ENCODE data around the gene TRIO.

TRIO gene

GRCh38 chr5:14229181-14229580 lies 86.0 kb downstream of the TRIO start:
- DNase-seq, result no peak

DNA sequence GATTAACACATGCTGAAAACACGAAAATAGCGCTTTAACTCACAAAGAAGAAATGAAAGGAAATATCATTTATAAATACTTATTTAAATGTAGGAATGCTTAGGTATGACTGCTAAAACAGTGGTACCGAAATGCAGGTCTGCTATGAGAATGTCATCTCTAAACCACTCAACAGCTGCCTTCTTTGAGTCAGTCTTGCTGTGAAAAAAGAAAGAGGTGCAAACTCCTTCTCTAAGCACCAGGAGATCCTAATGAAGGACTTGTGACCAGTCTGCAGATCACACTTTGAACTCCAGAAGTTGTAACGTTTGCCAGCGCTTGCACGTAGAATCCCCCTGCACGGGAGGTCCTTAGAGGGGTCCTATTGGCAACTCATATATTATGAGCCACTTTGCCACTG lies 86.6 kb downstream of the TRIO start:
- no peak for DNase-seq

- DNase-seq, result no peak
Observed at GRCh38 chr5:14231156-14231555, 88.0 kb downstream of the TRIO start.

GRCh38 chr5:14231890-14232289 lies 88.7 kb downstream of the TRIO start:
- no peak for DNase-seq

DNA sequence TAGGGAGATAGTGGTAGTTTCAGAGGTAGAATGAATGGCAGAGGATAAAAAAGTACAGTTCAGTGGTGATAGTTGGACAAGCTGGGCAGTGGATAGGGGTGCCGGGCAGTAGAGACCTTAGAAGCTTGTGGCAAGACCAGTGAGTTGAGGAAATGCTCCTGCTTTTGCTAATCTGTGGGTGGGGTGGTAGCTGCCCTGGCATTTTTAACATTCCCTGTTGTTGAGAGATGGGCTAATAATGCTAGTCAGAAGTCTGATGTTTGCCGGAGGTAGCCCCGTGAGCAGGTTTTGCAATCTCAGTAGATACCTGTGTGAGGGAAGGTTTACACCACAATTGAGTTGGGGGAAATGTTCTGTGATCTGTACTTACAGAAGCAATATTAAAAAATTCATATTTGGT lies 91.1 kb downstream of the TRIO start:
- no peak for DNase-seq

GRCh38 chr5:14235872-14236271 lies 92.7 kb downstream of the TRIO start:
- no peak for DNase-seq

GRCh38 chr5:14236757-14237156 lies 93.6 kb downstream of the TRIO start:
- no peak for DNase-seq

DNA sequence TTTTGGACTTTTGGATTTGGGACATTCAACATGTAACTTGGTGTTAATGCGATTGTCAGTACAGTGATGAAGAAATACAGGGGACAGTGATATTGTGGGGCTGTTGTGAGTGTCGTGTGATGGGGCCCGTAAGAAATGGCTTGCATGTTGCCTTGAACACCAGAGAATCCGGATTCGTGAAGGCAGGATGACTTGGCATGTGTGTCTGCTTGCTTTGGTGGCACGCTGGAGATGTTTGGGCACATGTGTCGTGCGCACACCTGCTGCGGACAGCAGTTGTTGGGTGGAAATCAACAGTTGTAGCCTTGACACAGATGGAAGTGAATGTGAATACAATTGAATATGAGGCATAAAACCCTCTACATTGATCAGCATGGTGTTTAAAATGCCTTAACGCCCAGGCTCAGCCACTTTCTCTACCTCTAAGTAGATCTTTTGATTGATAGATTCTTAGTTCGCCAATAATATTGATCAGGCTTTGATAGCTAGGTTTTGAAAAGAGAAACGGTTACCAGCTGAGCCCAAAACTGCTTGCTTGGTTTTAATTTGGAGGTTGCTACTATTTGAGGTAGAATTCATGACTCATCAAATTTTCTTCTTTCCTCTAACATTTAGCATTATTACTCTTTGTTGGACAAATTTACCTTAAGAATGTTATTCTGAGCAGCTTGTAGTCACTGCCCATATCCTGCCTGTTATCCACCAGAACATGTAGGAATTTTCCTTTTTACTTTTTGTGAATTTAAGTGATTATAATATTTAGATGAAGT lies 94.4 kb downstream of the TRIO start:
- DNase-seq, result no peak

GRCh38 chr5:14238272-14238671 lies 95.1 kb downstream of the TRIO start:
- no peak for DNase-seq

DNA sequence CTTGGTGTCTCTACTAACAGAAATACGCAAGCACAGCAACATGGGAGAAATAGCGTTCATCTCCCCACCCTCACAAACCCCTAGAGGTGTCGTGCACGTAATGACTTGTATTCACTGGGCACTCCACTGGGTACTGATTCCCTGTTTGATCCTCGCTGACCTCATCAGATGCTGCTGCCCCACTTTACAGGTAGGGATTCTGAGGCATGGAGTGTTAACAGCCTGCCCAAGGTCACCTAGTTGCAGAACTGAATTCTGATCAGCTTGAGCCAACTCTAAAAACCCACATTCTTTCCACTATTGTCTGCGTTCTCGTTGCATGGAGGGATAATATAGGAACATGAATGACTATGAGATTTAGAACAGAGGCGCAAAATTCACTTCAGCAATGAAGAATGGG lies 96.3 kb downstream of the TRIO start:
- DNase-seq, result no peak

- no peak for DNase-seq
Observed at GRCh38 chr5:14239951-14240350, 96.8 kb downstream of the TRIO start.

- no peak for DNase-seq
Observed at GRCh38 chr5:14240359-14240758, 97.2 kb downstream of the TRIO start.

DNA sequence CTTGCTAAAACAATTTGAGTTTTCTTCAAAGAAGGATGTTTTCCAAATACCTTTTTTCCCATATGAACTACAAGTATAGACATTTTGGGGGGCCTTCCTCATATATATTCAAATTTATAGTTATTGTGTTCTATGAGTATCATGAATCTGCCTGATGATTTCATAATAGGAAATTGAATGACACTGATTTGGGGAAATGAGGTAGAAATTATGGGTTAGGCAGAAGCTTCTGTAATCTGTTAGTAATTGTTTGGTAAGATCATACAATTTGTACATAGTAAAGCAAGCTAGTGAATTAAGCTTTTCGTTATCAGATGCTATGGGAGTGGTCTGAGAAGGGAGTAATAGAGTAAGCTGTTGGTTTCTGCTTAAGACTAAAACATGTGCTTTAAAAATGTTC lies 98.0 kb downstream of the TRIO start:
- no peak for DNase-seq

DNA sequence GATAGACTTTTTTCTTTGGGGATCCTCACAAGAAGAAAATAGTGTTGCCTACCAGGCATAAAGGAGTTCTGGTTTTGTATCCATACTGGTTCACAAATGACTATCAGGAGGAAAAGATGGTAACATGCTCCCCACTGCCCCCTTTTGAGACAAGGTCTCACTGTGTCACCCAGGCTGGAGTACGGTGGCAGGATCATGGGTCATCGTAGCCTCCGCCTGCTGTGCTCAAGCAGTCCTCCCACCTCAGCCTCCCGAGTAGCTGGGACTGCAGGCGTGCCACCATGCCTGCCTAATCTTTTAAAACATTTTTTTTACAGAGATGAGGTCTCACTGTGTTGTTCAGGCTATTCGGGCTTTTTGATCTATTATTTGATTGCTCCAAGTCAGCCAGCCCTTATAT lies 99.3 kb downstream of the TRIO start:
- DNase-seq, result no peak

DNA sequence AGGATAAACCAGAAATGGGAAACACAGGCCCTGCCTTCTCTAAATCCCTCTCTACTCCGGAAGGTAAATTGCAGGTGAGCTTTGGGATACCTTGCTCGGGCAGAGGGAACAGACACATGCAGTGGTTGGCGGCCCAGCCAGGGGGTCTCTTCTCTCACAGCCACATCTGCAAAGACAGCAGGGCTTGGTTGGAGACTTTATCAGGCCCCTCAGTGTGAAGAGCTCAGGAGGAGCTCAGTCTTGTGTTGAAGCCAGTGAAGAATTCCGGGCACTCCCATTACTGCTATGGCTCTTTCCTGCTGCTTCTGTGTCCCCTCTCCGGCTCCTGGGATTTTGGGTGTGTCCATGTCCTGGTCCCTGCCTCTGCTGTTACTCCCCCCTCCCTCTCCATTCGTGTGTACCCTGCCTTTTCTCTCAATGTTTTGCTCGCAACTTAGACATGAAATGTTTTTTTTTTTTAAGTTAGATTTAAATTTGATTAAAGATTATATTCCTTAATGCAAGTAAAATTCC lies 99.8 kb downstream of the TRIO start:
- DNase-seq, result no peak

DNA sequence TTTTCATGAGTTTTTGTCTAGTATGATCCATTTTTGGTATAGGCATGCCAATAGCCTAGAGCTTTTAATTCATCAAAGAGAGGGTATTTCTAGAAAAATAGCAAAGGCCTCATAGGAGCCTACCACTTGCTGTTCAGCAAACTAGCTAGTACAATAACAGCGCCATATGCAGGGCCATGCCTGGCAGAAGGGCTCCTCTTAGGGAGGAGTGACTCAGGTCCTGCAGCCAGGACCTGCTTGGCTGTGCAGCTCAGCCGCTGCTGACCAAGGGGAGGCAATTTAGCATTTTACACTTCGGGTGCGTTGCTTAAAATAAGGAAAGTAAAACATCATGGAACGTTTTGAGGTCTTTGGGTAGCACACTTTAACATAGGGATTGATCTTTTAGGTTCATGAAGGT lies 100.6 kb downstream of the TRIO start:
- no peak for DNase-seq

DNA sequence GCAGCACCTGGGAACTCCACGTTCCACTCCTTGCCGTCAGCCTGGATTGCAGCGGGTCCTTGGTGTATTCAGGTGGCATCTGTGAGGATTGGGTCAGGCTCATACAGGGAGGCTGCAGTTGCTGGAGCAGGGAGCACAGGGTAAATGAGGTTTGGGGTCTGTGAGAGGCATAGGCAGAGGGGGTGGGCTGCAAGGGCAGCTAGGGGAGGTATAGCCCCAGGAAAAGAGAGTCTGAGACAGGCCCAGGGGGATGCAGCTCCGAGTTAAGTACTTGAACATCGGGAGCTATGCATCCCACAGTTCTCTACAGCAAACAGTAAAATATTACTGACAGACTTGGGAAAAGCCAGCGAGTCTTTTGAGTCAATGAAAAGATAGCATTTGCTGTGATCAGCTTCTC lies 101.6 kb downstream of the TRIO start:
- no peak for DNase-seq

GRCh38 chr5:14245132-14245925 lies 102.2 kb downstream of the TRIO start:
- no peak for DNase-seq

GRCh38 chr5:14246350-14247053 lies 103.4 kb downstream of the TRIO start:
- no peak for DNase-seq

- DNase-seq, result no peak
Observed at GRCh38 chr5:14247054-14247386, 103.9 kb downstream of the TRIO start.

GRCh38 chr5:14249258-14250082 lies 106.3 kb downstream of the TRIO start:
- no peak for DNase-seq

- DNase-seq, result peak; percentile 55
Observed at GRCh38 chr5:14250084-14250695, 107.0 kb downstream of the TRIO start.

Data from GF-D8 (cell line).